Renal cortical epithelial cell (primary cell): Measurements from ENCODE around the gene LSM4. TPM values are rescaled to one million over a fixed set of nuclear protein-coding genes. Genes with fewer than 3 reads are reported as not detected.
"Not testable (repeated sequence)": the region's sequence is repeated elsewhere in the genome, so short reads cannot be mapped to it uniquely, and the experiment has no call there.

ENCODE experiments used
- DNase-seq: peaks from one replicate; pipeline ENCODE4 v3.0.0-alpha.2; 2011; ENCODE audit warnings: low read depth
- total RNA-seq: library from RNA; depleted of rRNA; stranded (reverse); fragments of >200 nt; gene quantifications from 2 replicates; pipeline ENCODE4 v1.2.3, GENCODE V29; 2014

Gene LSM4
- total RNA-seq, 1 donor from 2014 or later, result 115 TPM

DNA sequence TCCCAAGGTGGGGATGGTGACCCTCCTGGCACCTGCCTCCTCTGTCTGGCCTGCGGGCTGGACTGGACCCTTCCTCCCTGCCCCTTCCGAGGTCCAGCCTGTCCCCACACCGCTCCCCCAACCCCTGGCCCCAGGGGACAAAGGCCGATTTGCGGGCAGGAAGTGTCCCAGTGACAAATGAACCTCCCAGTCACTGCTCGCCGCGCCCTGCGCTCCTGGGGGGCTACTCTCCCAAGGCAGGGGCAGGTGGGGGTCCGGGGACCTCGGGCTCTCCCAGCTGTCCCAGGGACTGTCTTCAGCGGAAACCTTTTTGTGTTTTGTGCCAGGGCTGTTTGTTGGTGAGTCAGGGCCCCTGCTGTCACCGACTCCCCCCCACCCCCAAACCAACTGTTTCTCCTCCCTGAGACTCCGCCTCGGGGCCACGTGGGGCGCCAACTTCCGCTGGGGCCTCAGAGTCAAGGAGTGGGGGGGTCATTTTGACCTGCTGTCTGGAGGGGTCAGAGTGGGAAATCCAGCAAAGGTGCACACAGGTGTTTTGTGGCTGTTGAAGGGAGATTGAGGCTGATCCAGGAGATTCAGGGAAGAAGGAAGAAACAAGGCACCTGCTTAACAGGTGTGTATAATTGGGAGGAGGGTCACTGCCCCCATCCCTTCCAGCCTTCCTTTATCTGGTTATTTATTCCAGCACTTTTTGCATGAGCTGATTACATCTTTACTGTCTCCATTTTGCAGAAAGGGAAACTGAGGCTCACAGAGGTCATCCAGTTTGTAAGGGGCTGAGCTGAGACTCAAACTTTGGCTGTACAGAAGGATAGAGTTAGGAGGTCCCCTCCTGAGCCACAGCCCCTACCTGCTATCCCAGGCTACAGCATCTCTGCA is 18.4 kb upstream of the LSM4 start:
- DNase-seq, result no peak

DNA sequence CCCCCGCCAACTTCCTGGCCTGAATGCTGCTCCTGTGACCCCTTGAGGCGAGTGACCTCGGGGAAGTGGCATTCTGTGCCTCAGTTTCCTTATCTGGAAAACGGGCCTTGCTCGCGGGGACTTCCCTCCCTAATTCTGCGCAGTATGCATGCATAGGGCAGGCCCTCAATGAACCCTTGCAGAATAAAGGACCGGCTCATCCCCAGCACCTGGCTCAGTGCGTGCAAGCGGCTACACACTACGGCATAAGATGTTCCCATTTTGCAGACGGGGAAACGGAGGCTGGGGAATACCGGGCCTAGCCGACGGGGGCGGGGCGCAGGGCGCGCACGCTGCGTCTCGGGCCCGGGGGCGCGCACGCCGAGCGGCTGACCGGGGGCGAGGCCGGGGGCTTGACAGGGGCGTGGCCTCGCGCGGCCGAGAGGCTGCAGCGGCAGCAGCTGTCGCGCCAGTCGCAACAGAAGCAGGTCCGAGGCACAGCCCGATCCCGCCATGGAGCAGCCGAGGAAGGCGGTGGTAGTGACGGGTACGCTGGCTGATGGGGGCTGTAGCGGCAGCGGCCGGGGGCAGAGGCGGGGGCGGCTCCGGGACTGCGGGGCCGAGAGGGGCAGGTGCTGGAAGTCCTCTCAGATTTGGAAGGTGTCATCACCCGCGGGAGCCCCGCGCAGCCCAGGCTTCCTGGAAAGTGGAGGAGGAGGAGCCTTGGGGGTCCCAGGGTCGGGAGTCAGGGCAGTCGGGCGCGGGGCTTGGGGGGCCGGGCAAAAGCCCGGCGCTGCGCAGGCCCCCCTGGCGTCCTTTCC is 17.5 kb upstream of the LSM4 start, which contains the start of gene PGPEP1:
TSS of gene PGPEP1 (plus strand) at position 409 of the 800 bp plus-strand sequence. CDS start at position 493, 84 bp downstream.
- no peak for DNase-seq

DNA sequence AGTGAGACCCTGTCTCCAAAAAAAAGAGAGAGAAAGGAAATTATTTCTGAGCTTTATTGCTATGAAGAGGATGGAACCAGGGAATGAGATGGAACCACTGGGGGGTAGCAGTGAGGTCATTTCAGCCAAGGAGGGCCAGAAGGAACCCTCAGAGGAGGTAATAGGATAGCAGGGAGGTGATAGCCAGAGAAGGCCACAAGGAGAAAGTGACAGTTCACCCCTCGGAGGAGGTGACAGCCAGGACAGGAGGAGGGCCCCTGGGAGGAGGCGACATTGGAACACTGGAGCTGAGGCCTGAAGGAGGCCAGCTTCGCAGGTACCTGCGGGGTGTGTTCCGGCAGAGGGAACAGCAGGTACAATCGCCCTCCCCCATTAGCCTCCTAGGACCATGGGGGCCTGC is 16.8 kb upstream of the LSM4 start:
- DNase-seq, result no peak

DNA sequence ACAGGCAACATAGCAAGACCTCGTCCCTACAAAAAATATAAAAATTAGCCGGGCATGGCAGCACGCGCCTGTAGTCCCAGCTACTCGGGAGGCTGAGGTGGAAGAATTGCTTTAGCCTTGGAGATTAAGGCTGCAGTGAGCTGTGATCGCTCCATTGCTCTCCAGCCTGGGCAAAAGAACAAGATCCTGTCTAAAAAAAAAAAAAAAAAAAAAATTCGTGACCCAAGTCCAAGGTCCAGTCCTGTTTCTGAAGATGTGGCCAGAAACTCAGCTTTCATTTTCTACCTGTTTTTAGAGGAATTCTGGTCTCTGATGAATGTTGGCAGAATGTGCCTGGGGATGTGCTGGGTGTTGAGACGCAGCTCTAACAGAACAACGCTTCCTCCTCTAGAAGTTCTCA is 15.7 kb upstream of the LSM4 start:
- peak; percentile 46 for DNase-seq

DNA sequence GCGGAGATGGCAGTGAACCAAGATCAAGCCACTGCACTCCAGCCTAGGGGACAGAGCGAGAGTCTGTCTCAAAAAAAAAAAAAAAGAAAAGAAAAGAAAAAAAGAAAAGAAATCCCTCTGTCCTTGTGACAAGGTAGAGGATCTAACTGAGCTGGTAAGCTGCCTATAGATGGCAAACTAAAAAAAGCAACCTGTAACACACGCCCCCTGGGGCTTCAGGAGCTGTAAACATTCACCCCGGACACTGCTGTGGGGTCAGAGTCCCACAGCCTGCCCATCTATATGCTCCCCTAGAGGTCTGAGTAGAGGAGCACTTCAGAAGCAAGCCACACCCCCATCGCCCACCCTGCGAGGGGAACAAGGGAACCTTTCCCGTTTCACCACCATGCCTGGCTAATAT is 13.2 kb upstream of the LSM4 start:
- no peak for DNase-seq

DNA sequence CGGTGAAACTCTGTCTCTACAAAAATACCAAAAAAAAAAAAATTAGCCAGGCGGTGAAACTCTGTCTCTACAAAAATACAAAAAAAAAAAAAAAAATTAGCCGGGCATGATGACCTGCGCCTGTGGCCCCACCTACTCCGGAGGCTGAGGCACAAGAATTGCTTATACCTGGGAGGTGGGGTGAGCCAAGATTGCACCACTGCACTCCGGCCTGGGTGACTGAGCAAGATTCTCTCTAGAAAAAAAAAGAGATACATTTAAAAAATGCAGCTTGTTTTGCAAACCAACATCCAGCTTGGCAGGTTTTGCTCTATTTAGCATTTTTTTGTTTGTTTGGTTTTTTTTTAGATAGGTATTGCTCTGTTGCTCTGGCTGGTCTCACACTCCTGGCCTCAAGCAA is 10.8 kb upstream of the LSM4 start:
- peak; percentile 38 for DNase-seq

DNA sequence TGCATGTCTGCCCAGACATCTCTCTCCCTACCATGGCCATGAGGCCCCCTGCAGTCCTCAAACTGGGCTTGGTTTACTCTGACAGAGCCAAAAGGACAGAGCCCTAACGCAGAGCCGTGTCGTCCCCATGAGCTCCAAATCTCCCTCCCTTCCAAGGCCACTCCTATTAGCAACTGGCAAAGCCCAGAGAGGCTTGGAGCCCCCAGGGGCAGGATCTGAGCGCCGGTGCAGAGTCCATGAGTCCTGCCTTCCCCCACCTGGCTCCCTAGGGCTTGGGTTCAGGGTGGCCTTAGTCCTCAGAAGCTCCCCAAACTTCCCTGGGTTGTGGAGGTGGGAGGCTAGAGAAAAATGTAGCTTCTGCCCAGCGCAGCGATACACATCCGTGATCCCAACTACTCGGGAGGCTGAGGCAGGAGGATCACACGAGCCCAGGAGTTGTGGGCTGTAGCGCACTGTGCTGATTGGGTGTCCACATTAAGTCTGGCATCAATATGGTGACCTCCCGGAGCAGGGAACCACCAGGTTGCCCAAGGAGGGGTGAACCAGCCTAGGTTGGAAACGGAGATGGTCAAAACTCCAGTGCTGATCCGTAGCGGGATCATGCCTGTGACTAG is 10.1 kb upstream of the LSM4 start:
- DNase-seq, result no peak

DNA sequence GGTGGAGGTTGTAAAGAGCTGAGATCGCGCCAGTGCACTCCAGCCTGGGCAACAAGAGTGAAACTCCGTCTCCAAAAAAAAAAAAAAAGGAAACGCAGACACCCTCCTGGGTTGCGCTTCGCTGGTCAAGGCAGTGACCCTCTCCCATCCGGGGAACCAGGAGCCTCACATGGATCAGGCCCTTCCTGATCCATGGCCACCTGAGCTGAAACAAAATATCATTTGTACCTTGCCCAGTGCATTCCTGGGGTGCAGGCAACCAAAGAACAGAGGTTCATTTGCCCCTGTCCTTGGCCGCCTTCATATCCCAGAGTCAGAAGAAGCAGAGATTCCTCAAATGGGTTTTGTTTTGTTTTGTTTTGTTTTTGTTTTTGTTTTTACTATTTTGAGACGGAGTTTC is 8.0 kb upstream of the LSM4 start:
- DNase-seq, result no peak

DNA sequence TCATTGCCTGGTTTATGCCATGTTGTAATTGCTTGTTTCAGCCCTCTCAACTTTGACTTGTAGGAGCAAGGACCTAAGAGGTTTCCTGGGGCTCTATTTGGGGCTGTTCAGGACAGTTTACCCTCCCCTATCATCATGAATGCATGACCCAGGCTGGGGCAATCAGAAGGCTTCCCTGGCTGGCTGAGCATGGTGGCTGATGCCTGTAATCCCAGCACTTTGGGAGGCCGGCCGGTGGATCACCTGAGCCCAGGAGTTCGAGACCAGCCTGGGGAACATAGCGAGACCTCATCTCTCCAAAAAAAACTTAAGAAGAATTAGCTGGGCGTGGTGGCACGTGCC is 6.1 kb upstream of the LSM4 start:
- DNase-seq, result no peak

DNA sequence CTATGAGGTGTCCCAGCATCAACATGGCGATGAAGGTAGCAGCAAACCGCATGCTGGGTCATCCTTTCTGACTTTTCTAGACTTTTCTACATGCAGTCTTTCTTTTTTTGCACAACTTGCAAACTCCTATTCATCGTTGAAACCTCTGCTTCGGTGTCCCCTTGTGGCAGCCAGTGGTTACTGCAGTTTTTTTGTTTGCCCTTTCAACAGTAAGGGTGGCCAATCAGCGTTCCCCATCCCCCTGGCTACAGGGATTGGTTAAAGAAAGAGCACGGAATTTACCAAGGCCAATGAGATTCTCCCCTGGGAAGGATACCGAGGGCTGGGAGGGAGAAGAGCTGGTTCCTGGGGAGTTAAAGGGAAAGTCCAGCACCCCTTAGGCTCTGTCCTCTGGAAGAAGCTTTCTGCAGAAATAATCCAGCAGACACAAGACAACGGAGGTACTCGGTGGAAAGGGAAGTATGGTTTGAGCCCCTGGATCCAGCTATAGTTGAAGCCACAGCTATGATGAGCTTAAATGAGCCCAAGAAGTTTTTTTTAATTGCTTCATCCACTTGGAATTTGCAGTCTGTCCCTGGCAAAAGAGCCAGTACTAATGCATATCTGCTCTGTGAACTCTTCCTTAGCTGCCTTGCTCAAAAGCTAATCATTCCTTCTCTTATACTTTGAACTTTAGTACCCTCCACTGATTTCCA is 5.6 kb upstream of the LSM4 start:
- DNase-seq, result peak; percentile 97

DNA sequence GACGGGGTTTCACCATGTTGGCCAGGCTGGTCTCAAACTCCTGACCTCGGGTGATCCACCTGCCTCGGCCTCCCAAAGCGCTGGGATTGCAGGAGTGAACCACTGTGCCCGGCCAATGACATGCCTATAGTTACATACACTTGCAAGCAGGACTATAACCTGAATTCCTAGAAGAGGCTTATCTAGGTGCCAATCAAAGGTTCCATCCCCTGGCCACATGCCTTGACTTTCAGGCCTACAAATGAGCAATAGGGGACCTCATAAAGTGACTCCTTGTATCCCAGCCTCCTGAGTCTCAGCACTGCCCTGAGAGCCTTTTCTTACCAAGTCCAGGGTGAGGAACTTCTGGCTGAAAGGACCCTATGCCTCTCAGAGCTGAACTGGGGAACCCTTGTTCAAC is 3.9 kb upstream of the LSM4 start:
- DNase-seq, result no peak

DNA sequence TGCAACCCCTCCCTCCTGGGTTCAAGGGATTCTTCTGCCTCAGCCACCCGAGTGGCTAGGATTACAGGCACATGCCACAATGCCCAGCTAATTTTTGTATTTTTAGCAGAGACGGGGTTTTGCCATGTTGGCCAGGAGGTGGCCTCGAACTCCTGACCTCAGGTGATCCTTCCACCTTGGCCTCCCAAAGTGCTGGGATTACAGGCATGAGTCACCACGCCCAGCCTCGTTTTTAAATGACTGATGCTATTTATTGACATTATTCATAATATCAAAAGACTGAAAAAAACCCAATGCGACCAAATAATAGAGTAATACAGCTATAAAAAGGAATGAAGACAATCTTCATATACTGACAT is 1.5 kb upstream of the LSM4 start:
- not testable (repeated sequence) for DNase-seq

DNA sequence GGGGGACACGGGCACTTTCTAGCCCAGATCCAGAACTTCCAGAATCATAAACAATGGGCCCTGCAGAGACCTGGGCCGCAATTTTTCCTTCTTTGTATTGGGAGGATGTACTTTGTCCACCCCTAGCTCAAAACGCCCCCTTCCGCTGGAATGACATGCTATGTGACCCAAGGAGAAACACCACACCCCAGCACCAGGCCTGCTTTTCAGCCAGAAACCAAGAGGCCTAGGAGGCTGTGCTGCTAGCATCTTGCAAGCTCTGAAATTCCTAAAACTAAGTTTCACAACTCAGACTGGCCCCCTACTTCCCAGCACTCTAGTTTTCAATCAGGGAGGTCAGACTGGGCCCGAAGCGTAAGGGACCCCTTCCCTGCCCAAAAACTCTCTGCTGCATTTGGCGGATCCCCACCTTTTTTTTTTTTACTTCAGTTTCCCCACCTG is 538 bp downstream of the LSM4 start:
- peak; percentile 50 for DNase-seq

DNA sequence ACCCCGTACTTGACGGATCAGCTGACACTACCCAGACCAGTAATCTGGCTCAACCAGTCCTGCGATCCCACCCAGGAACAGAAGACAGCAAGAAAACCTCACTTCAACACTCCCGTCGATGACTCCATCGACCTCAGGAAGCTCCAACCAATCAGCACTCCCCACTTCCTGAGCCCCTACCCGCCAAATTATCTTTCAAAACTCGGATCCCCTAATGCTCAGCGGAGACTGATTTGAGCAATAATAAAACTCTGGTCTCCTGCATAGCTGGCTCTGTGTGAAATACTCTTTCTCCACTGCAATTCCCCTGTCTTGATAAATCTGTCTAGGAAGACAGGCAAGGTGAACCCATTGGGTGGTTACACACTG is 1.2 kb downstream of the LSM4 start:
- no peak for DNase-seq

DNA sequence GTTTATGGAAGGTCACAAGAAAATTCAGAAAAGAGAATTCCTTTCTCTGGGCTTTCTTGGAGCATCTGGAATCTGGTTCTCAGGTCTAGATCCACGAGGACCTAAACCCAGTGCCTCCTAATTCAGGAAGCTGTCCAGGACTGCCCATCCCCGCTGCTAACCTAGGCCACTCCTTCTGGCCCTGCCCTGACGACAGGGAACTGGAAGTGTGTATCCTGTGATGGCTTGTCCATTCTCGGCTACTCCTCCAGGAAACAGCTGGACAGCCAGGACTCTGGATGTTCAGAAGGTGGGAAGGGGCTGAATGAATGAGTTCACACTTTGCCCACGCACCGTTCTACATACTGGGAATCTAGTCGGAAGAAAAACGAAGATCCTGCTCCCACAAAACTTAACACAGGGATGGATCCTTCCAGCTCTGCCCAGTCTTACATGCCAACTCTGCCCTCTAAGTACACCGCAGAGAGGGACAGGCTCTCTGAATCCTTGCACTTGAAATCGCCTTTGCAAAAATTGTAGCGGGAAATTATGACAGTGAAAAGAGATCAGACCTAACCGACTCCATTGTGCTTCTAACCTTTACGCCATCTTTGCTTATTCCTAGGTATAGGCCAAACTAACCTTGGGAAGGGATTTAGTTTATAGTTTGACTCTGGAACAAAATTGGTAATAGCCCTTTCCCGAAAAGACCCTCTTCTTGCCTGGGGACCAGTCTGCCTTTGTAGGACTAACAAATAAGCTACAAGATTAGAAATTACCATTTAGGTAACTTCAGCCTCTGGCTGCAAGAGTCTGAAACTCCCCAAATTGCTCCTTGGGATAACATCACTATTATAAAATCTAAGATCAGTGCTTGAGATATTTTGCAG is 1.8 kb downstream of the LSM4 start:
- no peak for DNase-seq

DNA sequence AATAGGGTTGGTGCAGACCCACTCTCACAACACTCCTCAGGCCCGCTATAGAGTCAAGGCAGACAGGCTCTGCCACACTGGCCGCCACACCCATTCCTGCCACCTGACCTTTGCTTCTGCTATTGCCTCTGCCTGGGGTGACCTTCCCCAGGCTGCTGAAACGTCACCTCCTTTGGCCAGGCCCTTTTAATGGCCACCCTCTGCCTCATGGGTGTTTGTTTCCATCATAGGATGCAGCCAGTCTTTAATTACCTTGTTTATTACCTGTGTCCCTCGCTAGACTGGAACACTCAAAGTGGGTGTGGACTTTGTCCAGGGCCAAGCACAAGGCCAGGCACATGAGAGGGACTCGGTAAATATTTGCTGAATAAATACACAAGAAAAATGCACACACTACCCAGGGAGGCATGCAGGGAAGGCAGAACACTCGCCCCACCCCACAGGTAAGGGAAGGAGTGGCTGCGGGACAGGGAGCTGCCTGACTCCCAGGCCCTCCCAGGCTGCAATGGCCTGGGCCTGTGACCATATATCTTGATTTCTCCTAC is 3.2 kb downstream of the LSM4 start:
- DNase-seq, result no peak

DNA sequence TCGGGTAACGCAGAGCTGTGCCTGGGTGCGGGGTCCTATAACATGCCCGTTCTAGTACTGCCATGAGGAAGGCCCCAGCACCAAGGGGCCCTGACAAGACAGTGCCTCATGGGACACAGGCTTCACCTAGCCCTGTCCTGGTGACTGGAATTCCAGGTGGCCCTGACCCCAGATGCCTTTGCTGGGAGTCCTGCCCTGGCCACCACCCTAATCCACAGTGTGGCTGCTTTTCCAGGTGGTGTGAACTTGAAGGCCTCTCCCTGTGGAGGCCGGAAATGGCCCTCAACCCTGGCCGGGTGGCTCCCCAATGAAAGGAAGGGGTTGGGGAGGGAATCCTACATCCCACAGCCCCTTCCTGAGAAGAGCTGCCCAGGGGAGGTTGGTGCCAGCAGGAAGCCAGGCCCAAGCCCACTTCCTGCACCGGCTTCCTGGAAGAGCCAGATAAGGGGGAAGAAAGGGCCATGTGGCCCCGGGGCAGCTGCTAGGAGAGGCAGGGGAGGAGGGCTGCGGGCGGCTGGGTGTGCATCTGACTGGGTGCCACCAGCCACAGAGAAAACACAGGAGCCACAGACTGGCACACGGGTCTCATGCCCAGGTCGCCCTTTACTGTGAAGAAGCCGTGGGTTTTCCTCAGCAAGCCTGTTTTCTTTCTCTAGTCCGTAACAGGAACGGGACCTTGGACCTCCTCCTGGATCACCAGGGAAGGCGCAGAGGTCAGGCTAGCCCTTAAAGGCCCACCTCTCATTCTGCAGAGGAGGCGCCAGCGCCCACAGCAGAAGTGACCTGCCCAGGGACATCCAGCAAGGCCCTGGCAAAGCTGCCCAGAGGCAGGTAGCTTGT is 4.7 kb downstream of the LSM4 start:
- DNase-seq, result no peak

DNA sequence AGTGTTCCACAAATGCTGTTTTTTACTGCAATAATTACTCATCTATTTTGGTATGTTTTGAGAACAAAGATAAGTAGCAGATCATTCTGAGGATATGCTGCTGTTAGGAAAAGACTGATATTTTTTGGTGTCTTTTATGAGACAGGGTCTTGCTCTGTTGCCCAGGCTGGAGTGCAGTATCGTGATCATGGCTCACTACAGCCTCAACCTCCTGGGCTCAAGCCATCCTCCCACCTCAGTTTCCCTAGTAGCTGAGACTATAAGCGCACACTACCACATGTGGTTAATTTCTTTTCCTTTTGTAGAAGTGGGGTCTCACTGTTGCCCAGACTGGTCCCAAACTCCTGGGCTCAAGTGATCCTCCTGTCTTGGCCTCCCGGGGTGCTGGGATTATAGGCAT is 9.5 kb downstream of the LSM4 start:
- DNase-seq, result no peak

DNA sequence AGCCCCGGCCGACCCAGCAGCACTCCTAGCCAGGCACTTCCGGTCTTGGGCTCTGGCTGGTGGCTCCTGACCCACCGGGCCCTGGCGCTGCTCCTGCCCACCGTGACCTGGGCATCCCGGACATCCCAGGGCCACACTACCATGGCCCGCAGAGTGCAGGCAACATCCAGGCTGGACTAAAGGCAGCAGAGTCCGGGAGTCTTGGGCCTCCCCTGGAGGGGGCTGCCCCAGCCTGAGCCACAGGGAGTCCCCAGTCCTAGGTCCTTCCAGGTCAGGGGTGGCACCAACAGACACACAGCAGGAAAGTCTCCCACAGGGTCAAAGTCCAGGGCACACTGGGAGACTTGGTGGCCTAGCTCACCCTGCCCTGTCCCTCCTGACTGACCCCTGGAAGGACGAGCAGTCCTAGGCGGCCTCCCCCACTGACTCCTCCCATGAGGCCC is 10.8 kb downstream of the LSM4 start:
- no peak for DNase-seq
